NCI-H1092 treated with DMSO at 0.1 percent for 48 hours (cell line): ENCODE data around the gene SENP8.
A peak's percentile ranks its signal among the peaks of the same experiment; 100 is the strongest.
"Not testable (repeated sequence)": the region's sequence is repeated elsewhere in the genome, so short reads cannot be mapped to it uniquely, and the experiment has no call there.

ENCODE experiments used
- DNase-seq: peaks from one replicate; lab custom pipeline; 2025; lab: John Stamatoyannopoulos, UW

SENP8 gene

GRCh38 chr15:72118017-72118978 is at the start of gene SENP8, which contains the start of gene MYO9A:
Gene SENP8 (plus strand): TSS chr15:72118403. CDS start chr15:72139624, 21,221 bp downstream.
Gene MYO9A (minus strand): TSS chr15:72118150. CDS start chr15:72046563, 71,587 bp downstream.
- peak; percentile 94 for DNase-seq

- DNase-seq: no peak
These were observed 49.3 kb upstream of the SENP8 start for GRCh38 chr15:72068856-72069255.

GRCh38 chr15:72070817-72071447 is 47.3 kb upstream of the SENP8 start:
- no peak for DNase-seq

GRCh38 chr15:72071448-72071825 is 46.8 kb upstream of the SENP8 start:
- not testable (repeated sequence) for DNase-seq

GRCh38 chr15:72074335-72075060 is 43.7 kb upstream of the SENP8 start:
- DNase-seq: no peak

GRCh38 chr15:72077950-72078349 is 40.3 kb upstream of the SENP8 start:
- no peak for DNase-seq

GRCh38 chr15:72078887-72079286 is 39.3 kb upstream of the SENP8 start:
- DNase-seq: no peak

- no peak for DNase-seq
These were observed 36.0 kb upstream of the SENP8 start for GRCh38 chr15:72082176-72082575.

GRCh38 chr15:72086010-72086697 is 32.0 kb upstream of the SENP8 start:
- DNase-seq: no peak

GRCh38 chr15:72086920-72087648 is 31.1 kb upstream of the SENP8 start:
- no peak for DNase-seq

- DNase-seq: no peak
These were observed 26.2 kb upstream of the SENP8 start for GRCh38 chr15:72092006-72092405.

GRCh38 chr15:72092691-72093090 is 25.5 kb upstream of the SENP8 start:
- no peak for DNase-seq

GRCh38 chr15:72096796-72097195 is 21.4 kb upstream of the SENP8 start:
- no peak for DNase-seq

GRCh38 chr15:72098040-72098439 is 20.2 kb upstream of the SENP8 start:
- DNase-seq: no peak

GRCh38 chr15:72099155-72099554 is 19.0 kb upstream of the SENP8 start:
- no peak for DNase-seq

GRCh38 chr15:72100551-72100950 is 17.7 kb upstream of the SENP8 start:
- not testable (repeated sequence) for DNase-seq

- DNase-seq: no peak
These were observed 13.1 kb upstream of the SENP8 start for GRCh38 chr15:72105111-72105510.

GRCh38 chr15:72106068-72106467 is 12.1 kb upstream of the SENP8 start:
- DNase-seq: no peak

GRCh38 chr15:72110355-72110754 is 7.8 kb upstream of the SENP8 start:
- DNase-seq: no peak

- no peak for DNase-seq
These were observed 6.1 kb upstream of the SENP8 start for GRCh38 chr15:72112116-72112515.

GRCh38 chr15:72112805-72113204 is 5.4 kb upstream of the SENP8 start:
- no peak for DNase-seq
